Melanocyte of skin (primary cell): ENCODE data around the gene FZD4. TPM values are rescaled to one million over a fixed set of nuclear protein-coding genes. Genes with fewer than 3 reads are reported as not detected.

ENCODE experiments used
- total RNA-seq, 2 donors: library from RNA; depleted of rRNA; stranded (reverse); fragments of >200 nt; gene quantifications; 2 replicates each; pipeline ENCODE4 v1.2.3, GENCODE V29; 2012

FZD4 gene
- 1 to 10 TPM; 4.8 to 5.0 TPM for total RNA-seq

DNA sequence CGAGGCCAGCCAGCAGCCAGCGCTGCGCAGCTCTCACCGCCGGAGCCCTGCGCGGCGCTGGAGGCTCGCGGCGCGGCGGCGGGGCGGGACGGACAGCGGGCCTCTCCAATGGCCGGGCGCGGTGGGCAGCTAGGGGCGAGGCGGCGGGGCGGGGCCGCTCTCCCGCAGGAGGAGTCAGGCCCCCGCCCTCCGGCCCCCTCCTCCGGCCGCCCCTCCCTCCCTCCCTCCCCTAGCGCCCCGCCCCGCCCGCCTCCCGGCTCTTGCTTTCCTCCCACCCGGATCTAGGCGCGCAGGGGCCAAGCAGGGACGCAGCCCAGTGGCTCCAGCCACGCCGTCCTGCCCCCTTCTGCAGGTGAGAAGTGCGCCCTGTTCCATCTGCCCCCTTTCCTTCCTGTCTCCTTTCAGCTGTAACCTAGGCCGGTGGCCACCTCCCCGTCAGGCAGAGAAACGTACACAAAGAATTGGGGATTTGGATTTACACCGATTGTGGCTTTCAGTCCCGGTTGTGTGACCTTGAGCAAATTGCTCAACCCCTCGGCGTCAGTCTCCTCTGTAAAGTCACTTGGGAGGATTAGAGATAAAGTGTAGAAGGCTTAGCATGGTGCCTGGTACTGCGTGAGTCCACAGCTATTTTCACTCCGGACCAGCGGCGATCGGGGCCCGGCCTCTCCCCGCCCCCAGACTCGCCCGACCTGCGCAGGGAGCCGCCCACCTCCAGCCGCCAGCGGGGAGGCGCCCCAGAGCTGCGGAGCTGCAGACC is at the start of gene FZD4:
TSS of gene FZD4 (minus strand) at position 35 of the 760 bp plus-strand sequence. CDS start 310 bp downstream, outside the sequence.

Other genes with a start within 250 kb of the FZD4 start
- 10 to 100 TPM; 46.8 to 68.3 TPM for gene PRSS23, start 154.9 kb downstream of the FZD4 start, total RNA-seq
- gene TMEM135, start 82.5 kb upstream of the FZD4 start, total RNA-seq, result 10 to 100 TPM; 47.1 to 49.0 TPM